ENCODE measurements around the gene SPOCK1. TPM values are rescaled to one million over a fixed set of nuclear protein-coding genes. Genes with fewer than 3 reads are reported as not detected.

Gene SPOCK1
- total RNA-seq, 1 experiment from 2014 or later: 23.9 TPM

DNA sequence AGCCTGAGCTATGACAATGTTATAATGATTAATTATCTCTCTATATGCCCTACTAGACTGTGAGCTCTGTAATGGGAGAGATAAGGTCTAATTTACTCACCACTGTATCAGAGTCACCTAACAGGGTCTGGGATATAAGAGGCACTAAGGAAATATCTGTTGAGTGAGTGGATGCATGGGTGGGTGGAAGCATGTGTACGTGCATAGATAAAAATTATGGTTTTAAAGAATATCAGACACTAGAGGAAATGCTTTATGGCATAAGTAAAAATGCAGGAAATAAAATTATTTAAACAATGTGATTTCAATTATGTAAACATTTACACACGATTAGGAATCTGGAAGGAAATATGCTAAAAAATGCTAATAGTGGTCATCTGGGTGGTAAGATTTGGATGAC lies 137.8 kb downstream of the SPOCK1 start:
- no peaks in the 10 kb centered on the region for H3K4me1 ChIP-seq (replicated peaks; ENCODE audit: insufficient read depth)
- no peak overlapping the region for H2AFZ ChIP-seq
- intact Hi-C loops (cut with micrococcal nuclease; ENCODE audit: unreplicated experiment): no loop called here
- H4K20me1 ChIP-seq (ENCODE audit: insufficient read depth): no peaks in the 10 kb centered on the region
- TF ChIP-seq, protein P1, sequence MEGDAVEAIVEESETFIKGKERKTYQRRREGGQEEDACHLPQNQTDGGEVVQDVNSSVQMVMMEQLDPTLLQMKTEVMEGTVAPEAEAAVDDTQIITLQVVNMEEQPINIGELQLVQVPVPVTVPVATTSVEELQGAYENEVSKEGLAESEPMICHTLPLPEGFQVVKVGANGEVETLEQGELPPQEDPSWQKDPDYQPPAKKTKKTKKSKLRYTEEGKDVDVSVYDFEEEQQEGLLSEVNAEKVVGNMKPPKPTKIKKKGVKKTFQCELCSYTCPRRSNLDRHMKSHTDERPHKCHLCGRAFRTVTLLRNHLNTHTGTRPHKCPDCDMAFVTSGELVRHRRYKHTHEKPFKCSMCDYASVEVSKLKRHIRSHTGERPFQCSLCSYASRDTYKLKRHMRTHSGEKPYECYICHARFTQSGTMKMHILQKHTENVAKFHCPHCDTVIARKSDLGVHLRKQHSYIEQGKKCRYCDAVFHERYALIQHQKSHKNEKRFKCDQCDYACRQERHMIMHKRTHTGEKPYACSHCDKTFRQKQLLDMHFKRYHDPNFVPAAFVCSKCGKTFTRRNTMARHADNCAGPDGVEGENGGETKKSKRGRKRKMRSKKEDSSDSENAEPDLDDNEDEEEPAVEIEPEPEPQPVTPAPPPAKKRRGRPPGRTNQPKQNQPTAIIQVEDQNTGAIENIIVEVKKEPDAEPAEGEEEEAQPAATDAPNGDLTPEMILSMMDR (conservative IDR thresholded peaks at IDR 0.05): no peak
- TF ChIP-seq EZH2 (IDR thresholded peaks at IDR 0.05; ENCODE audit: low read depth): no peak
- POLR2A ChIA-PET (ENCODE audit: unreplicated experiment): no interaction called here
- CTCF ChIA-PET: no interaction called here
- no peak overlapping the region for H3K4me3 ChIP-seq
- H3K79me2 ChIP-seq (ENCODE audit: low read depth): no peaks in the 10 kb centered on the region
- no peak for DNase-seq
- no TSS peak for BruUV-seq (replicated peaks)
- no peaks in the 10 kb centered on the region for H3K9me2 ChIP-seq (ENCODE audit: insufficient read depth)
- no peaks in the 10 kb centered on the region for H3K36me3 ChIP-seq (ENCODE audit: low read depth)
- no peaks in the 10 kb centered on the region for H3K27me3 ChIP-seq (ENCODE audit: insufficient read depth, low read depth)
- no peaks in the 10 kb centered on the region for H3K9me3 ChIP-seq (ENCODE audit: insufficient read depth, low read depth)
- H3K27ac ChIP-seq: no peak overlapping the region
- H3K4me2 ChIP-seq: no peak overlapping the region
- no peaks in the 10 kb centered on the region for H3F3A ChIP-seq (ENCODE audit: insufficient read depth, low read depth)

DNA sequence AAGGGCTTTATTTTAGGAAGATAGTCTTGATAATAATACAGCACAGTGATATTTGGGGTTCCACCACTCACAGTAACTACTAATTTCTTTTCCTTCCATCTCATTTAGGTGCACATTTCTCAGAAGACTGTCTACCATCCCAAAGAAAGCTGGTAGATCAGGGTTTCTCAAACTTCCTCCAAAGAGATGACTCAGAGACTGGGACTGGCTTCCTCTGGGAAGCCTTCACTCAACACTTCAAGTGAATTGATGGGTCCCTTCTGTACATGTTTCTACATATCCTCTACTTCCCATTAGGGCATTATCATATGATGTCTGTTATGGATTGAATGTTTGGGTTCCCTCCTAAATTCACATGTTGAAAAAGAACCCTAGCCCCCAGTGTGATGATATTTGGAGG lies 138.5 kb downstream of the SPOCK1 start:
- H3K4me2 ChIP-seq: no peak overlapping the region
- intact Hi-C loops (cut with micrococcal nuclease; ENCODE audit: unreplicated experiment): no loop called here
- CTCF ChIA-PET: no interaction called here

DNA sequence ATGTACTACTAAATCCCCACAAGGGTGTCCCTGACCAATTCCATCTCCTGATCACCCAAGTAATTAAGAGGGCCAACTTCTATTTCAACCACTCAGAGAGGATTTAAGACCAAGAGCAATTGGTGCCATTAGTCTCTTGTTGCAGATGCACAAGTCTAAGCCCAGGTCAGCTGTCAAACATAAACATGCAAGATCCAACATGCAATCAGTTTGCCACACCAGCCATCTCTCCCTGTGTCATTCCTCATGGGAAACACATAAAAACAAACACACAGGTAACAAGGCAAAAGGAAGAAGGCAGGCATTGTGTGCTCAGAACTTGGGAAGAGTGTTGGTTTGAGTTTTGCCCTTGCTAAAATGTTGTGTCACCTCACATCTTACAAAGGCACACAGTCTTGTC lies 139.2 kb downstream of the SPOCK1 start:
- no peaks in the 10 kb centered on the region for H3K9me3 ChIP-seq (ENCODE audit: insufficient read depth, low read depth)
- H3K36me3 ChIP-seq (ENCODE audit: low read depth): no peaks in the 10 kb centered on the region
- no peak overlapping the region for H3K27ac ChIP-seq
- ChIA-PET POLR2A (ENCODE audit: unreplicated experiment) (no interaction called here), CTCF (no interaction called here)
- TF ChIP-seq, protein P1 (conservative IDR thresholded peaks at IDR 0.05): no peak
- TF ChIP-seq EZH2 (IDR thresholded peaks at IDR 0.05; ENCODE audit: low read depth): no peak
- no peaks in the 10 kb centered on the region for H3K9me2 ChIP-seq (ENCODE audit: insufficient read depth)
- H4K20me1 ChIP-seq (ENCODE audit: insufficient read depth): no peaks in the 10 kb centered on the region
- no peak overlapping the region for H3K4me2 ChIP-seq
- H3K79me2 ChIP-seq (ENCODE audit: low read depth): no peaks in the 10 kb centered on the region
- H3F3A ChIP-seq (ENCODE audit: insufficient read depth, low read depth): no peaks in the 10 kb centered on the region
- intact Hi-C loops (cut with micrococcal nuclease; ENCODE audit: unreplicated experiment): no loop called here
- no peaks in the 10 kb centered on the region for H3K4me1 ChIP-seq (replicated peaks; ENCODE audit: insufficient read depth)
- no peak overlapping the region for H3K4me3 ChIP-seq
- no peak for DNase-seq
- no peaks in the 10 kb centered on the region for H3K27me3 ChIP-seq (ENCODE audit: insufficient read depth, low read depth)
- H2AFZ ChIP-seq: no peak overlapping the region
- BruUV-seq (replicated peaks): no TSS peak

More for the DNA sequence above, 138.5 kb downstream of the SPOCK1 start:
- Histone ChIP-seq H4K20me1 (ENCODE audit: insufficient read depth) (no peaks in the 10 kb centered on the region), H3K4me3 (no peak overlapping the region), H2AFZ (no peak overlapping the region), H3K27ac (no peak overlapping the region), H3K9me2 (ENCODE audit: insufficient read depth) (no peaks in the 10 kb centered on the region), H3K4me1 (replicated peaks; ENCODE audit: insufficient read depth) (no peaks in the 10 kb centered on the region), H3F3A (ENCODE audit: insufficient read depth, low read depth) (no peaks in the 10 kb centered on the region), H3K27me3 (ENCODE audit: insufficient read depth, low read depth) (no peaks in the 10 kb centered on the region), H3K79me2 (ENCODE audit: low read depth) (no peaks in the 10 kb centered on the region), H3K36me3 (ENCODE audit: low read depth) (no peaks in the 10 kb centered on the region), H3K9me3 (ENCODE audit: insufficient read depth, low read depth) (no peaks in the 10 kb centered on the region)
- DNase-seq: no peak
- no TSS peak for BruUV-seq (replicated peaks)
- POLR2A ChIA-PET (ENCODE audit: unreplicated experiment): no interaction called here
- TF ChIP-seq, protein P1 (conservative IDR thresholded peaks at IDR 0.05): no peak
- no peak for TF ChIP-seq EZH2 (IDR thresholded peaks at IDR 0.05; ENCODE audit: low read depth)

Measured in PC-9 (cell line).